Dedifferentiated amniotic fluid mesenchymal stem cell (primary cell): Measurements from ENCODE around the gene NUP214.

Experiments used
- DNase-seq: peaks from one replicate; pipeline ENCODE4 v3.0.0-alpha.2; 2016; ENCODE audit errors: extremely low spot score

The NUP214 gene

GRCh38 chr9:131276094-131276888, 150.9 kb downstream of the NUP214 start, which contains the start of gene FAM78A:
Gene FAM78A, minus strand, starts transcription at chr9:131276510. Its CDS starts 331 bp downstream, at chr9:131276179.
- no peak for DNase-seq

GRCh38 chr9:131276891-131277286, 151.5 kb downstream of the NUP214 start:
- no peak for DNase-seq

- DNase-seq: no peak
Measured at GRCh38 chr9:131277287-131277909, 152.0 kb downstream of the NUP214 start.

- peak; percentile 77 for DNase-seq
Measured at GRCh38 chr9:131277910-131278701, 152.7 kb downstream of the NUP214 start.

- DNase-seq: no peak
Measured at GRCh38 chr9:131278702-131279111, 153.3 kb downstream of the NUP214 start.

GRCh38 chr9:131279196-131279862, 153.9 kb downstream of the NUP214 start:
- no peak for DNase-seq

- no peak for DNase-seq
Measured at GRCh38 chr9:131279863-131280570, 154.6 kb downstream of the NUP214 start.

GRCh38 chr9:131280660-131281059, 155.3 kb downstream of the NUP214 start:
- DNase-seq: no peak

- DNase-seq: no peak
Measured at GRCh38 chr9:131281119-131281965, 156.0 kb downstream of the NUP214 start.

GRCh38 chr9:131282175-131282574, 156.8 kb downstream of the NUP214 start:
- DNase-seq: no peak

- no peak for DNase-seq
Measured at GRCh38 chr9:131282688-131283422, 157.5 kb downstream of the NUP214 start.
